HCT116 (cell line): ENCODE measurements around the gene ZFP69B. TPM values are rescaled to one million over a fixed set of nuclear protein-coding genes. Genes with fewer than 3 reads are reported as not detected.

ENCODE experiments used
- ATAC-seq: fragments of 200-7000 bp; cut with Tn5 transposase; 2 replicates; pipeline ENCODE4 v1.9.1; 2020; ENCODE audit warnings: mild to moderate bottlenecking, moderate library complexity
- BruUV-seq: library from RNA; stranded (reverse); fragments of 400-500 nt; replicated peaks from 2 replicates; lab custom pipeline; 2021; lab: Mats Ljungman, UMichigan
- CTCF ChIA-PET: fragments of 300-600 bp; sonication (Branson Sonifier 250); formaldehyde crosslinking; loops from one replicate; lab custom pipeline; 2021; ENCODE audit warnings: antibody characterized with exemption; lab: Charles Lee
- POLR2A ChIA-PET: fragments of 300-600, 350-600 bp; sonication (Branson Sonifier 250); formaldehyde crosslinking; loops from one replicate; lab custom pipeline; 2021; ENCODE audit warnings: antibody characterized with exemption; lab: Charles Lee
- RAD21 ChIA-PET, 2 experiments: fragments of 300-600 bp; sonication (Branson Sonifier 250); formaldehyde crosslinking; loops; one replicate each; lab custom pipeline; 2023; ENCODE audit warnings: low total read pairs in 2 of 2; ENCODE audit not compliant: uncharacterized antibody in 2 of 2, unreplicated experiment in 2 of 2, low non-redundant PET in 1 of 2; lab: Charles Lee
- DNase-seq: peaks from one replicate; pipeline ENCODE4 v3.0.0-alpha.2; 2010; ENCODE audit warnings: low read depth, low spot score
- H2AFZ ChIP-seq: fragments of 200-600 bp; shearing (Covaris generic), sonication (generic); 2 replicates; pipeline ENCODE4 v1.6.1; 2017; ENCODE audit warnings: low read depth, mixed run types, mixed read lengths, antibody characterized with exemption, low read length; ENCODE audit not compliant: poor library complexity, severe bottlenecking
- H3K27ac ChIP-seq: 2 replicates; pipeline ENCODE4 v1.5.1; 2012; ENCODE audit warnings: low read depth, low read length
- H3K27me3 ChIP-seq: fragments of 200-600 bp; sonication (generic); 2 replicates; pipeline ENCODE4 v1.6.1; 2016; ENCODE audit warnings: mixed run types, low read length, mixed read lengths; ENCODE audit not compliant: insufficient read depth
- H3K36me3 ChIP-seq, 2 experiments: fragments of 200-500 bp in 1 of 2; fragments of 200-600 bp in 1 of 2; sonication (Bioruptor generic) in 1 of 2; sonication (generic) in 1 of 2; 2 replicates each; pipeline versions ENCODE4 v1.5.1 to v1.6.1; 2014 to 2016; ENCODE audit warnings: low read length in 2 of 2, inconsistent platforms in 1 of 2, mixed read lengths in 1 of 2, mixed run types in 1 of 2; ENCODE audit not compliant: insufficient read depth in 2 of 2, control insufficient read depth in 1 of 2
- H3K4me1 ChIP-seq, 2 experiments: fragments of 200-600 bp in 1 of 2; sonication (generic) in 1 of 2; 2 replicates each; pipeline versions ENCODE4 v1.5.1 to v1.6.1; 2012 to 2017; ENCODE audit warnings: low read length in 2 of 2, inconsistent platforms in 1 of 2, mild to moderate bottlenecking in 1 of 2, mixed read lengths in 1 of 2, mixed run types in 1 of 2, moderate library complexity in 1 of 2; ENCODE audit not compliant: insufficient read depth in 2 of 2, control insufficient read depth in 1 of 2
- H3K4me2 ChIP-seq: fragments of 200-600 bp; sonication (generic); 2 replicates; pipeline ENCODE4 v1.6.1; 2017; ENCODE audit warnings: mixed run types, low read length, mixed read lengths
- H3K4me3 ChIP-seq, 2 experiments: fragments of 200-600 bp in 1 of 2; sonication (generic) in 1 of 2; replicated peaks in 1 of 2; 2 replicates each; pipeline ENCODE4 v1.5.1; 2011 to 2016; ENCODE audit warnings: low read length in 2 of 2, control low read depth in 1 of 2, low read depth in 1 of 2, mild to moderate bottlenecking in 1 of 2, mixed read lengths in 1 of 2, mixed run types in 1 of 2
- H3K79me2 ChIP-seq: fragments of 200-600 bp; sonication (generic); 2 replicates; pipeline ENCODE4 v1.6.1; 2017; ENCODE audit warnings: mild to moderate bottlenecking, mixed run types, low read length, moderate library complexity, mixed read lengths; ENCODE audit not compliant: insufficient read depth
- H3K9ac ChIP-seq: fragments of 200-600 bp; sonication (generic); 2 replicates; pipeline ENCODE4 v1.6.1; 2016; ENCODE audit warnings: low read length, mixed read lengths
- H3K9me2 ChIP-seq: fragments of 200-600 bp; sonication (generic), shearing (Covaris generic); 2 replicates; pipeline ENCODE4 v1.6.1; 2017; ENCODE audit warnings: mixed run types, mild to moderate bottlenecking, moderate library complexity; ENCODE audit not compliant: insufficient read depth
- H3K9me3 ChIP-seq, 2 experiments: fragments of 200-500 bp in 1 of 2; fragments of 200-600 bp in 1 of 2; sonication (Bioruptor generic) in 1 of 2; sonication (generic) in 1 of 2; 2 replicates each; pipeline ENCODE4 v1.6.1; 2014 to 2017; ENCODE audit warnings: low read length in 2 of 2, mixed read lengths in 2 of 2, inconsistent platforms in 1 of 2, low read depth in 1 of 2, mild to moderate bottlenecking in 1 of 2, mixed run types in 1 of 2, moderate library complexity in 1 of 2; ENCODE audit not compliant: control insufficient read depth in 1 of 2, insufficient read depth in 1 of 2
- H4K20me1 ChIP-seq: fragments of 200-600 bp; sonication (generic), shearing (Covaris generic); 2 replicates; pipeline ENCODE4 v1.6.1; 2017; ENCODE audit warnings: mixed run types, mild to moderate bottlenecking, moderate library complexity; ENCODE audit not compliant: insufficient read depth
- ATF3 ChIP-seq: IDR thresholded peaks from 2 replicates; pipeline ENCODE4 v1.6.1; 2012
- CBX3 ChIP-seq: IDR thresholded peaks from 2 replicates; pipeline ENCODE4 v1.6.1; 2012; ENCODE audit warnings: low read depth
- CEBPB ChIP-seq: IDR thresholded peaks from 2 replicates; pipeline ENCODE4 v1.6.1; 2012; ENCODE audit warnings: low read depth
- CTCF ChIP-seq, 3 experiments: fragments of 200-600 bp in 1 of 3; sonication (generic) in 1 of 3; IDR thresholded peaks in 2 of 3; conservative IDR thresholded peaks in 1 of 3; 2 replicates each; pipeline ENCODE4 v1.5.1; 2012 to 2017; ENCODE audit warnings: low read depth in 2 of 3, low read length in 2 of 3, antibody characterized with exemption in 1 of 3, borderline replicate concordance in 1 of 3, control low read depth in 1 of 3, mild to moderate bottlenecking in 1 of 3, mixed read lengths in 1 of 3, mixed run types in 1 of 3, moderate library complexity in 1 of 3; ENCODE audit not compliant: insufficient read depth in 1 of 3
- EGR1 ChIP-seq: IDR thresholded peaks from 2 replicates; pipeline ENCODE4 v1.6.1; 2012; ENCODE audit warnings: low read depth
- ELF1 ChIP-seq: IDR thresholded peaks from 2 replicates; pipeline ENCODE4 v1.6.1; 2012; ENCODE audit warnings: low read depth, borderline replicate concordance
- EZH2 ChIP-seq: fragments of 200-600 bp; sonication (generic); IDR thresholded peaks from 2 replicates; pipeline ENCODE4 v1.6.1; 2017; ENCODE audit warnings: antibody characterized with exemption, mixed run types
- EZH2phosphoT487 ChIP-seq: fragments of 200-600 bp; IDR thresholded peaks from 2 replicates; pipeline ENCODE4 v1.6.1; 2018; ENCODE audit warnings: antibody characterized with exemption, borderline replicate concordance
- JUND ChIP-seq: IDR thresholded peaks from 2 replicates; pipeline ENCODE4 v1.6.1; 2012
- MAX ChIP-seq: IDR thresholded peaks from 2 replicates; pipeline ENCODE4 v1.6.1; 2012
- POLR2A ChIP-seq: IDR thresholded peaks from 2 replicates; pipeline ENCODE4 v1.7.0; 2011; ENCODE audit warnings: borderline replicate concordance; ENCODE audit not compliant: insufficient read depth, insufficient read length; ENCODE audit errors: extremely low read depth
- POLR2AphosphoS5 ChIP-seq: IDR thresholded peaks from 2 replicates; pipeline ENCODE4 v1.6.1; 2011; ENCODE audit warnings: mild to moderate bottlenecking, low read depth, low read length, moderate library complexity
- REST ChIP-seq: IDR thresholded peaks from 2 replicates; pipeline ENCODE4 v1.6.1; 2012; ENCODE audit warnings: low read depth
- SIN3A ChIP-seq: IDR thresholded peaks from 2 replicates; pipeline ENCODE4 v1.6.1; 2012; ENCODE audit warnings: low read depth
- SP1 ChIP-seq: IDR thresholded peaks from 2 replicates; pipeline ENCODE4 v1.6.1; 2012; ENCODE audit warnings: low read depth
- SRF ChIP-seq: IDR thresholded peaks from 2 replicates; pipeline ENCODE4 v1.6.1; 2012; ENCODE audit warnings: low read depth
- TCF7L2 ChIP-seq: IDR thresholded peaks from 2 replicates; pipeline ENCODE4 v1.7.0; 2011; ENCODE audit warnings: borderline replicate concordance, inconsistent platforms; ENCODE audit not compliant: insufficient read depth, insufficient read length; ENCODE audit errors: extremely low read depth
- YY1 ChIP-seq: IDR thresholded peaks from 2 replicates; pipeline ENCODE4 v1.6.1; 2011; ENCODE audit warnings: low read length, low read depth, moderate library complexity, mild to moderate bottlenecking; ENCODE audit not compliant: insufficient replicate concordance; ENCODE audit errors: extremely low read depth
- ZBTB33 ChIP-seq: IDR thresholded peaks from 2 replicates; pipeline ENCODE4 v1.6.1; 2011; ENCODE audit warnings: mild to moderate bottlenecking, low read length, moderate library complexity; ENCODE audit not compliant: insufficient replicate concordance; ENCODE audit errors: extremely low read depth
- ZFX ChIP-seq: fragments of 450-650 bp; IDR thresholded peaks from 2 replicates; pipeline ENCODE4 v1.6.1; 2017
- intact Hi-C: fragments of 100-400 bp; cut with micrococcal nuclease; formaldehyde crosslinking; loops from 2 replicates; pipeline ENCODE4 v1.10.0; 2022
- total RNA-seq: library from RNA; stranded (reverse); gene quantifications from one replicate; pipeline ENCODE4 v1.2.1, GENCODE V29; 2021; ENCODE audit not compliant: unreplicated experiment

ZFP69B gene
- total RNA-seq, 1 experiment from 2014 or later = 0.27 TPM

GRCh38 chr1:40476924-40477677 lies 26.8 kb downstream of the ZFP69B start, which contains the start of gene ZFP69:
Gene ZFP69 (plus strand): TSS chr1:40477290. CDS start chr1:40479362, 2,072 bp downstream.
- Histone ChIP-seq H3K9me3 (peaks cover 3 to 22% of the 10 kb centered on the region in 2 experiments; a peak in 2 of 4 replicates), H3K36me3 (no peaks in the 10 kb centered on the region), H3K4me3 (no peak within 1 kb of the TSS), H3K27ac (no peak within 1 kb of the TSS), H3K27me3 (no peaks in the 10 kb centered on the region), H3K4me1 (no peaks in the 10 kb centered on the region), H3K79me2 (no peaks in the 10 kb centered on the region), H4K20me1 (no peaks in the 10 kb centered on the region), H3K9me2 (no peaks in the 10 kb centered on the region), H3K9ac (no peak within 1 kb of the TSS), H2AFZ (no peak within 1 kb of the TSS), H3K4me2 (no peak within 1 kb of the TSS)
- ATAC-seq (no peak), DNase-seq (no peak)
- BruUV-seq = no TSS peak
- RAD21 ChIA-PET = no interaction called here
- TF ChIP-seq CBX3 = no peak
- no peak for TF ChIP-seq SP1
- no peak for TF ChIP-seq TCF7L2
- no peak for TF ChIP-seq SIN3A
- TF ChIP-seq ELF1 = no peak
- TF ChIP-seq EGR1 = no peak
- no peak for TF ChIP-seq ZBTB33
- TF ChIP-seq POLR2AphosphoS5 = no peak
- no peak for TF ChIP-seq REST
- no peak for TF ChIP-seq YY1
- no peak for TF ChIP-seq MAX
- no peak for TF ChIP-seq ATF3
- no peak for TF ChIP-seq CEBPB
- no peak for TF ChIP-seq CTCF (IDR thresholded peaks at IDR 0.05 in 2 of 3, conservative IDR thresholded peaks at IDR 0.05 in 1 of 3; ENCODE audit: borderline replicate concordance in 1 of 3, insufficient read depth in 1 of 3, low read depth in 2 of 3, low read length in 2 of 3)
- no peak for TF ChIP-seq POLR2A
- no peak for TF ChIP-seq ZFX
- no peak for TF ChIP-seq SRF
- TF ChIP-seq EZH2phosphoT487 = no peak
- no peak for TF ChIP-seq EZH2
- no peak for TF ChIP-seq JUND
- POLR2A ChIA-PET = no interaction called here
- intact Hi-C loops = loop anchor here (2.0 kb wide), 1 partner anchor 38 kb away; no protein-coding TSS in a partner anchor
- CTCF ChIA-PET = no interaction called here
